CD8-positive, alpha-beta memory T cell (primary cell): ENCODE measurements around the gene PITPNB. TPM values are rescaled to one million over a fixed set of nuclear protein-coding genes. Genes with fewer than 3 reads are reported as not detected.

Source experiments
- CTCF ChIA-PET: fragments of 350-600 bp; sonication (Branson Sonifier 250); formaldehyde crosslinking; loops from one replicate; lab custom pipeline; 2021; ENCODE audit warnings: antibody characterized with exemption; lab: Charles Lee
- POLR2A ChIA-PET: fragments of 350-600 bp; sonication (Branson Sonifier 250); formaldehyde crosslinking; loops from one replicate; lab custom pipeline; 2021; ENCODE audit warnings: antibody characterized with exemption; lab: Charles Lee
- DNase-seq, 5 donors: peaks; one replicate each; pipeline versions ENCODE4 v3.0.0 to v3.0.0-alpha.2; 2020 to 2022; ENCODE audit warnings: mixed read lengths in 1 of 5
- H3K27ac ChIP-seq: one replicate; pipeline ENCODE4 v1.7.0; 2013; ENCODE audit warnings: low read depth, mild to moderate bottlenecking, low read length, moderate library complexity
- H3K27me3 ChIP-seq: 2 replicates; pipeline ENCODE4 v1.7.0; 2013; ENCODE audit warnings: low read length, mild to moderate bottlenecking; ENCODE audit not compliant: insufficient read depth, poor library complexity, severe bottlenecking
- H3K36me3 ChIP-seq: 2 replicates; pipeline ENCODE4 v1.7.0; 2013; ENCODE audit warnings: mild to moderate bottlenecking, low read length, moderate library complexity; ENCODE audit not compliant: insufficient read depth
- H3K4me1 ChIP-seq: 2 replicates; pipeline ENCODE4 v1.7.0; 2013; ENCODE audit warnings: mild to moderate bottlenecking, low read length, moderate library complexity; ENCODE audit not compliant: insufficient read depth
- H3K4me3 ChIP-seq: 2 replicates; pipeline ENCODE4 v1.7.0; 2013; ENCODE audit warnings: mild to moderate bottlenecking, low read length
- H3K9me3 ChIP-seq: 2 replicates; pipeline ENCODE4 v1.7.0; 2013; ENCODE audit warnings: mild to moderate bottlenecking, low read length
- H3K27ac Mint-ChIP-seq, 8 donors: one replicate each; pipeline ENCODE4 v1.8.0; 2020 to 2021; ENCODE audit warnings: mixed read lengths in 8 of 8, mild to moderate bottlenecking in 6 of 8, inconsistent platforms in 3 of 8, moderate library complexity in 3 of 8
- H3K27me3 Mint-ChIP-seq, 2 donors: one replicate each; pipeline ENCODE4 v1.8.0; 2020 to 2021; ENCODE audit warnings: mixed read lengths in 2 of 2, mild to moderate bottlenecking in 1 of 2, moderate library complexity in 1 of 2
- H3K36me3 Mint-ChIP-seq, 3 donors: one replicate each; pipeline ENCODE4 v1.8.0; 2020 to 2021; ENCODE audit warnings: mixed read lengths in 3 of 3, inconsistent platforms in 1 of 3, mild to moderate bottlenecking in 1 of 3
- H3K4me1 Mint-ChIP-seq, 3 donors: one replicate each; pipeline ENCODE4 v1.8.0; 2020 to 2021; ENCODE audit warnings: mixed read lengths in 3 of 3, inconsistent platforms in 1 of 3, mild to moderate bottlenecking in 1 of 3
- H3K4me3 Mint-ChIP-seq, 7 donors: one replicate each; pipeline ENCODE4 v1.8.0; 2020 to 2021; ENCODE audit warnings: mixed read lengths in 7 of 7, mild to moderate bottlenecking in 6 of 7, moderate library complexity in 4 of 7, inconsistent platforms in 2 of 7
- H3K9me3 Mint-ChIP-seq, 5 donors: one replicate each; pipeline ENCODE4 v1.8.0; 2020 to 2022; ENCODE audit warnings: mixed read lengths in 5 of 5, mild to moderate bottlenecking in 3 of 5, moderate library complexity in 2 of 5, inconsistent platforms in 1 of 5
- polyA plus RNA-seq: library from polyadenylated mRNA; unstranded; fragments of 300-500 nt; fragmentation: Illumina TruSeq; gene quantifications from one replicate; pipeline ENCODE4 v1.2.3, GENCODE V29; 2021
- total RNA-seq, 2 experiments: library from RNA; stranded (reverse); gene quantifications; one replicate each; pipeline ENCODE4 v1.2.3, GENCODE V29; 2021

PITPNB gene
- total and polyA plus RNA-seq, 3 experiments from 2014 or later, result 64.3 to 175 (median 165) TPM

DNA sequence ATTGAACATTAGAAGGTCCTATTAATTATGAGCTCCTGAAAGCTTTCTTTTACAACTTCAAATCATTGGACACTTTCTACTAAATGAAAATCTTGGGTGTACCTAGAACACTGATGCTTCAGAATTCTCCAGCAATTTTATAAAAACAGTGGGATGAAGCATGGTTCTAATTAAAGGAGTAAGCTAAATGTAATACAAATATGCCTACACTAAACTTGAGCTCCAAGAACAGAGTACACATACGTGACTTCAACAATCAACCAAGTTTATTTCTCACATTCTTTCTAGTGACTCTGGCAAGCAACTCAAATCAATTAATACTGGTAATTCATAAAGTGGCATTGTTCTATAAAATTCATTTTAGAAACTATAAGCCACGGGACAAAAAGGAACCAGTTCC is 55.5 kb downstream of the PITPNB start:
- H3K36me3 ChIP-seq, result peaks cover 7% of the 10 kb centered on the region
- CTCF ChIA-PET, result interaction anchor here (2.6 kb wide), 1 partner anchor 17 kb away, joined by 10 read pairs; no protein-coding TSS in a partner anchor
- no peak overlapping the region for H3K27ac Mint-ChIP-seq
- no peaks in the 10 kb centered on the region for H3K27me3 ChIP-seq
- H3K9me3 Mint-ChIP-seq, result no peaks in the 10 kb centered on the region
- DNase-seq, result no peak
- no peak overlapping the region for H3K27ac ChIP-seq
- no peak overlapping the region for H3K4me3 Mint-ChIP-seq
- peaks cover 11 to 45% (median 30%) of the 10 kb centered on the region in 3 donors for H3K4me1 Mint-ChIP-seq
- H3K9me3 ChIP-seq, result no peaks in the 10 kb centered on the region
- H3K27me3 Mint-ChIP-seq, result no peaks in the 10 kb centered on the region
- peaks cover 0 to 72% (median 5%) of the 10 kb centered on the region in 3 donors for H3K36me3 Mint-ChIP-seq
- H3K4me1 ChIP-seq, result peaks cover 5% of the 10 kb centered on the region
- H3K4me3 ChIP-seq, result no peak overlapping the region
- POLR2A ChIA-PET, result no interaction called here

DNA sequence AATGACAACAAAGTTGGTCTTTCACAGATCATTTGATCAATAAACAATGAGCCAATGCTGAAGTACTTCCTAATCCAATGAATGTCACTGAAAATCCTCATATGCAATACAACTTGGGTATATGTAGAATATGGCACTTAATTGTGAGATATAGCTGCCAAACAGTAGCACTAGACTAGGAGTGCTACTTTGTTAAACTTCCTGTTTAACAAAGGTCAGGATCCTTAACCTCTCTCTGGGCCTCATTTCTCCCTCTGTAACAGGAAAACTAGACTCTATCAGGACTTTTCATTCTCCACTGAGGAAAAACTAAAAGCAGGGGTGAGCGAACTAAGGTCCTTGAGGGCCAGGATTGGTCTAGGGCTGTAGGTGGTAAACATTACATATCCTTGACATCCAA is 56.1 kb downstream of the PITPNB start:
- Mint-ChIP-seq H3K36me3 (peaks cover 0 to 74% (median 11%) of the 10 kb centered on the region in 3 donors), H3K4me1 (peaks cover 7 to 39% (median 24%) of the 10 kb centered on the region in 3 donors), H3K4me3 (no peak overlapping the region), H3K9me3 (no peaks in the 10 kb centered on the region), H3K27me3 (no peaks in the 10 kb centered on the region), H3K27ac (peak overlapping the region in 1 of 8 donors; percentile 64)
- H3K9me3 ChIP-seq, result no peaks in the 10 kb centered on the region
- peaks cover under 1% of the 10 kb centered on the region for H3K4me1 ChIP-seq
- POLR2A ChIA-PET, result no interaction called here
- CTCF ChIA-PET, result interaction anchor here (2.6 kb wide), 1 partner anchor 18 kb away, joined by 10 read pairs; no protein-coding TSS in a partner anchor
- peaks cover 10% of the 10 kb centered on the region for H3K36me3 ChIP-seq
- no peaks in the 10 kb centered on the region for H3K27me3 ChIP-seq
- DNase-seq, result no peak
- H3K27ac ChIP-seq, result no peak overlapping the region
- no peak overlapping the region for H3K4me3 ChIP-seq

DNA sequence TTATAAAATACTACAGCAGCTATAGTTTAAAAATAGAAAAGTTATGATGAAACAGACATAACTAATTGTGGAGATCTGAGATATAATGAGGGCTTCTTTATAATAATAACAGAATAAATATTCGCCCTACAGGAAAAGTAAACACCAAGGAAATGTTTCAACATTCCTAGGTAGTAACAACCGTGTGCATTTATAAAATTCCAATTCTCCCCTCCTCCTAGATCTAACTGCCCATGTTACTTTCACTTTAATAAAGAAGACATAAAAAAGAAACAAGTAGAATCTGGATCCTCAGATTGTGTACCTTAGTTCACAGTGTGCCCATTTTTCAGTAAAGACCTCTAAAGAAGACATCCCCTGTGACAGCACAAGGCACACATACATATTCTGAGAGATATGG is 59.7 kb downstream of the PITPNB start:
- no peaks in the 10 kb centered on the region for H3K27me3 ChIP-seq
- no peak overlapping the region for H3K27ac ChIP-seq
- Mint-ChIP-seq H3K4me1 (peaks cover 2 to 13% (median 5%) of the 10 kb centered on the region in 3 donors), H3K27ac (peak overlapping the region in 1 of 8 donors; percentile 55), H3K4me3 (no peak overlapping the region), H3K36me3 (peaks cover 0 to 84% (median 19%) of the 10 kb centered on the region in 3 donors), H3K9me3 (no peaks in the 10 kb centered on the region), H3K27me3 (no peaks in the 10 kb centered on the region)
- ChIA-PET POLR2A (no interaction called here), CTCF (no interaction called here)
- no peak for DNase-seq
- no peaks in the 10 kb centered on the region for H3K9me3 ChIP-seq
- H3K36me3 ChIP-seq, result peaks cover 37% of the 10 kb centered on the region
- H3K4me1 ChIP-seq, result no peaks in the 10 kb centered on the region
- H3K4me3 ChIP-seq, result no peak overlapping the region

DNA sequence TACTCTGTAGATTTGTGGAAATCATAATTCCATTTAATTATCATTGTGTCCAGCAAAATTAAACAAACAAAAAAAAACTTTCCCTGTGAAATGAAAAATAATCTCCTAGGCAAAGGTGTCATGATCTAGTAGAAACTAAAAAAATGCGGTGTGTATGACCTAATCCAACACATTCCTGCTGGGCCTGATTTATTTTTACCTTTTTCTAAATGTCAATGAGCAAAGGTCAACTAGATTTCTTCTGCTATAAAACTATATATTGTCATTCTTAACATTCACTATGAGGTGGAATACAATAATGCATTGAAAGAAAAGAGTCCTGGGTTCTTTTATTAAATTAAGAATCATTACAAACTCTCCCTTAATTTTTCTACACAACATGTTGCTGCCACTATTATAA is 60.4 kb downstream of the PITPNB start:
- no peaks in the 10 kb centered on the region for H3K9me3 ChIP-seq
- no peaks in the 10 kb centered on the region for H3K27me3 Mint-ChIP-seq
- H3K36me3 ChIP-seq, result peaks cover 37% of the 10 kb centered on the region
- H3K4me3 Mint-ChIP-seq, result no peak overlapping the region
- DNase-seq, result no peak
- CTCF ChIA-PET, result no interaction called here
- POLR2A ChIA-PET, result no interaction called here
- no peaks in the 10 kb centered on the region for H3K4me1 ChIP-seq
- no peaks in the 10 kb centered on the region for H3K9me3 Mint-ChIP-seq
- H3K27me3 ChIP-seq, result no peaks in the 10 kb centered on the region
- H3K27ac ChIP-seq, result no peak overlapping the region
- H3K4me3 ChIP-seq, result no peak overlapping the region
- H3K36me3 Mint-ChIP-seq, result peaks cover 0 to 86% (median 24%) of the 10 kb centered on the region in 3 donors
- H3K27ac Mint-ChIP-seq, result no peak overlapping the region
- H3K4me1 Mint-ChIP-seq, result peaks cover 9 to 20% (median 12%) of the 10 kb centered on the region in 3 donors

DNA sequence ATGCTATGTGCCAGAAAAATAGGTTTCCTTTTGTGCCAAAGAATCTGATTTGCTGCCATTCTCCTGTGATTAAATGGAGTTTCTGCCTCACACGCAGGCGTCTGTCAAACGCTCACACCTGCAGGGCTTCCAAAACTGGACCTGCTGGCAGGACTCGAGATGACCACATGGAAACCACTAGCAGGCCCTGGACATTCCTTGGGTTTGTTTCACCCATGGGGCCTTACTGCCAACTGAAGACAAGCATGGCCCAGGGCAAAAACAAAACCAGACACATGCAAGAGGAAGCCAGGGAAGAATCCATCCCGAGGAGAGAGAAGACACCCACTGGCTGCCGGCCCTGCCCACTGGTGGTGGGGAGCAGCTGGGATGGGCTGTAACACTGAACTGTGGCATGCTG is 61.6 kb downstream of the PITPNB start:
- H3K27ac ChIP-seq, result no peak overlapping the region
- H3K27me3 Mint-ChIP-seq, result no peaks in the 10 kb centered on the region
- H3K4me3 ChIP-seq, result no peak overlapping the region
- H3K4me1 Mint-ChIP-seq, result peaks cover 14 to 25% (median 17%) of the 10 kb centered on the region in 3 donors
- no peak for DNase-seq
- ChIA-PET CTCF (no interaction called here), POLR2A (no interaction called here)
- peaks cover 42% of the 10 kb centered on the region for H3K36me3 ChIP-seq
- no peaks in the 10 kb centered on the region for H3K9me3 ChIP-seq
- H3K4me3 Mint-ChIP-seq, result no peak overlapping the region
- no peak overlapping the region for H3K27ac Mint-ChIP-seq
- H3K9me3 Mint-ChIP-seq, result no peaks in the 10 kb centered on the region
- H3K27me3 ChIP-seq, result no peaks in the 10 kb centered on the region
- H3K4me1 ChIP-seq, result no peaks in the 10 kb centered on the region
- H3K36me3 Mint-ChIP-seq, result peaks cover 0 to 91% (median 29%) of the 10 kb centered on the region in 3 donors

DNA sequence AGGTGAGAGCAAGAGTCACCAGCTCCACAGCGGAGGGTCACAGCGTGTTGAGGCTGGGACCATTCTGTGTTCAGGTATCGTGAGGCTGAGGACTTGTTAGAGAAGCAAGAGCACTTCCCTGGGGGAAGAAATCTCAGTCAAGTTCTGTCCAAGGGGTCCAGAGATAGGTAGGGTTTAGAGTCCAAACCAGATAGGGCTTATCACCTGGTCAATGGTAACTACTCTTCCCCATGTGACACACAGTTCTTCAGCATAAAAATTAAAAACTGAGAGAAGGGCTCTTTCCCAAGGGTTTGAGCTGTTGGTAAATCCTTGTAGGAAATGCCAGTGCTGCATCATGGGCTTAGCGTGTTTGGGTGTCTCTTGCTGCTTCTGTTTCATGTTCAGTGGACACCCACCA is 62.7 kb downstream of the PITPNB start:
- H3K36me3 ChIP-seq, result peaks cover 49% of the 10 kb centered on the region
- H3K9me3 ChIP-seq, result no peaks in the 10 kb centered on the region
- POLR2A ChIA-PET, result no interaction called here
- no peaks in the 10 kb centered on the region for H3K4me1 ChIP-seq
- Mint-ChIP-seq H3K4me3 (no peak overlapping the region), H3K9me3 (no peaks in the 10 kb centered on the region), H3K27ac (peak overlapping the region in 1 of 8 donors; percentile 56), H3K36me3 (peaks cover 0 to 91% (median 35%) of the 10 kb centered on the region in 3 donors), H3K4me1 (peaks cover 14 to 25% (median 17%) of the 10 kb centered on the region in 3 donors), H3K27me3 (no peaks in the 10 kb centered on the region)
- H3K4me3 ChIP-seq, result no peak overlapping the region
- H3K27me3 ChIP-seq, result no peaks in the 10 kb centered on the region
- DNase-seq, result no peak
- CTCF ChIA-PET, result no interaction called here
- H3K27ac ChIP-seq, result no peak overlapping the region

GRCh38 chr22:27853424-27853823 is 65.6 kb downstream of the PITPNB start:
- H3K4me3 Mint-ChIP-seq, result peak overlapping the region in 1 of 7 donors; percentile 45
- no peak overlapping the region for H3K27ac ChIP-seq
- CTCF ChIA-PET, result no interaction called here
- no peaks in the 10 kb centered on the region for H3K4me1 ChIP-seq
- peaks cover 49% of the 10 kb centered on the region for H3K36me3 ChIP-seq
- H3K36me3 Mint-ChIP-seq, result peaks cover 4 to 94% (median 45%) of the 10 kb centered on the region in 3 donors
- POLR2A ChIA-PET, result no interaction called here
- peaks cover 13 to 17% (median 14%) of the 10 kb centered on the region in 3 donors for H3K4me1 Mint-ChIP-seq
- H3K9me3 ChIP-seq, result no peaks in the 10 kb centered on the region
- H3K27ac Mint-ChIP-seq, result peak overlapping the region in 5 of 8 donors; percentile 4 to 70 (median 30)
- H3K4me3 ChIP-seq, result no peak overlapping the region
- DNase-seq, result no peak
- H3K27me3 Mint-ChIP-seq, result no peaks in the 10 kb centered on the region
- H3K27me3 ChIP-seq, result no peaks in the 10 kb centered on the region
- H3K9me3 Mint-ChIP-seq, result no peaks in the 10 kb centered on the region

DNA sequence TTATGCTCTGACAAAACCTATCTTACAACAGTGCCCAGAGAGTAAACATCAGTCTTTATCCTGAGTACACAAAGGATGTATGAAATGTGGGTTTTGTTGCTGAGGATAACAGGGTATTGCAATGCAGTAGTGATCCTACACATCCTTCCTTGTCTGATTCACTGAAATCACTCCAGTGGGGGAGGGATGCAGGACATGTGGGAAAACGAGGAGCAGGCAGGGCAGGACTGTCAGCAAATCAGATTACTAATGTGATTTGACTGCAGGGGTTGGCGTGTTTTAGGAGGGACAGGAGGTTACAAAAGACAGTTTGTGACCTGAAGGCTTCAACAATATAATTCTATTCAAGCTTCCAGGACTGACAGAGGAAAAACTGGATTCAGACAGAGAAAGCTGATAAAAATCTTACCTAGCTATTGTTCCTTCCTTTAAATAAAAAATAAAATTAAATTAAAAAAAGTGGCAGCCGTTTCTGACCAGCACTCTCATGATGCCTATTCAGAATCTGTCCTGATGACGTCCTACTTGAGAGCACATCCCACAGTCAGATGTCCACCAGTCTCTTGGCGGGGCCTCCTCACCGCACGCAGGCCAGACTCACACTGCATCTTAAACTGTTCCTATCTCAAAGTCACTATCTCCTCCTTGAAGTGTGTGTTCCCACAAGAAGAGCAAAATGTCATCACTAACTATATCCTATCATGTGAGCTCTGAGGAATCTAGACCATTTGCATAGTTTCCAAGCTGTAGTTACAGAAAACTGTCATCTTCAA is 66.9 kb downstream of the PITPNB start:
- H3K36me3 Mint-ChIP-seq, result peaks cover 4 to 91% (median 43%) of the 10 kb centered on the region in 3 donors
- H3K27me3 ChIP-seq, result no peaks in the 10 kb centered on the region
- peaks cover 44% of the 10 kb centered on the region for H3K36me3 ChIP-seq
- no peaks in the 10 kb centered on the region for H3K4me1 ChIP-seq
- DNase-seq, result no peak
- H3K4me3 ChIP-seq, result no peak overlapping the region
- no peak overlapping the region for H3K27ac ChIP-seq
- H3K27ac Mint-ChIP-seq, result peak overlapping the region in 2 of 8 donors; percentile 9 to 23
- ChIA-PET CTCF (no interaction called here), POLR2A (no interaction called here)
- peak overlapping the region in 1 of 7 donors; percentile 40 for H3K4me3 Mint-ChIP-seq
- H3K9me3 ChIP-seq, result no peaks in the 10 kb centered on the region
- H3K4me1 Mint-ChIP-seq, result peaks cover 13 to 17% (median 15%) of the 10 kb centered on the region in 3 donors
- no peaks in the 10 kb centered on the region for H3K9me3 Mint-ChIP-seq
- H3K27me3 Mint-ChIP-seq, result no peaks in the 10 kb centered on the region
